ENCODE results near the gene SEC61A2. TPM values are rescaled to one million over a fixed set of nuclear protein-coding genes. Genes with fewer than 3 reads are reported as not detected.

Gene SEC61A2
- total and polyA plus RNA-seq, 12 donors = 5.8 to 17.8 (median 10.6) TPM

- Histone ChIP-seq H3K4me3 (no peak overlapping the region), H3K27ac (no peak overlapping the region), H3K27me3 (peaks cover 0 to 27% (median 0%) of the 10 kb centered on the region in 7 donors), H3K4me1 (no peaks in the 10 kb centered on the region), H3K36me3 (peaks cover 0 to 87% (median 17%) of the 10 kb centered on the region in 9 donors), H3K9me3 (no peaks in the 10 kb centered on the region)
- intact Hi-C loops (cut with DNase I) = no loop called here
- ATAC-seq (no peak), DNase-seq (no peak)
- TF ChIP-seq CTCF (IDR thresholded peaks at IDR 0.05) = no peak
- 92 to 93% methylated on average over 14 of the region's 14 CpGs for WGBS, 2 donors
Measured at GRCh38 chr10:12156367-12157123, 27.1 kb downstream of the SEC61A2 start.

GRCh38 chr10:12158111-12158510, 28.6 kb downstream of the SEC61A2 start:
- no peaks in the 10 kb centered on the region for H3K4me1 ChIP-seq
- ATAC-seq (no peak), DNase-seq (no peak)
- H3K4me3 ChIP-seq = no peak overlapping the region
- H3K9me3 ChIP-seq = no peaks in the 10 kb centered on the region
- TF ChIP-seq CTCF (IDR thresholded peaks at IDR 0.05) = no peak
- 93% methylated on average over 3 of the region's 3 CpGs for WGBS, 2 donors
- intact Hi-C loops (cut with DNase I) = no loop called here
- H3K27me3 ChIP-seq = peaks cover 0 to 35% (median 0%) of the 10 kb centered on the region in 7 donors
- H3K27ac ChIP-seq = no peak overlapping the region
- peaks cover 0 to 95% (median 27%) of the 10 kb centered on the region in 9 donors for H3K36me3 ChIP-seq

- WGBS, 2 donors = 99 to 100% methylated on average over 5 of the region's 5 CpGs
- intact Hi-C loops (cut with DNase I) = no loop called here
- Histone ChIP-seq H3K4me3 (no peak overlapping the region), H3K27ac (no peak overlapping the region), H3K27me3 (peaks cover 0 to 26% (median 0%) of the 10 kb centered on the region in 7 donors), H3K36me3 (peaks cover 0 to 98% (median 34%) of the 10 kb centered on the region in 9 donors), H3K9me3 (no peaks in the 10 kb centered on the region), H3K4me1 (no peaks in the 10 kb centered on the region)
- DNase-seq (no peak), ATAC-seq (no peak)
- TF ChIP-seq CTCF (IDR thresholded peaks at IDR 0.05) = no peak
Measured at GRCh38 chr10:12160664-12161063, 31.2 kb downstream of the SEC61A2 start.

GRCh38 chr10:12162927-12163326, 33.5 kb downstream of the SEC61A2 start:
- Histone ChIP-seq H3K27me3 (peaks cover 0 to 17% (median 0%) of the 10 kb centered on the region in 7 donors), H3K36me3 (peaks cover 0 to 100% (median 44%) of the 10 kb centered on the region in 9 donors), H3K27ac (no peak overlapping the region), H3K9me3 (no peaks in the 10 kb centered on the region), H3K4me1 (no peaks in the 10 kb centered on the region), H3K4me3 (no peak overlapping the region)
- WGBS, 2 donors = 96 to 98% methylated on average over 6 of the region's 6 CpGs
- no peak for TF ChIP-seq CTCF (IDR thresholded peaks at IDR 0.05)
- DNase-seq (no peak), ATAC-seq (no peak)
- intact Hi-C loops (cut with DNase I) = no loop called here

Data from heart right ventricle (tissue), 16 donors.